Endothelial cell of umbilical vein (primary cell): ENCODE data around the gene RAB27B. TPM values are rescaled to one million over a fixed set of nuclear protein-coding genes. Genes with fewer than 3 reads are reported as not detected.

Source experiments
- BruUV-seq: library from RNA; stranded (reverse); fragments of 400-500 nt; replicated peaks from 2 replicates; lab custom pipeline; 2021; lab: Mats Ljungman, UMichigan
- CTCF ChIA-PET: fragments of 300-600, 350-600 bp; sonication (Branson Sonifier 250); formaldehyde crosslinking; loops from one replicate; lab custom pipeline; 2021; ENCODE audit warnings: antibody characterized with exemption, inconsistent platforms; lab: Charles Lee
- POLR2A ChIA-PET: fragments of 300-600, 350-600 bp; sonication (Branson Sonifier 250); formaldehyde crosslinking; loops from one replicate; lab custom pipeline; 2021; ENCODE audit warnings: antibody characterized with exemption, inconsistent platforms; lab: Charles Lee
- DNase-seq: peaks from one replicate; pipeline ENCODE4 v3.0.0-alpha.2; 2011; ENCODE audit warnings: low read depth, low spot score
- FAIRE-seq: peaks from 2 replicates; lab custom pipeline; 2011; peaks lifted over from hg19 to GRCh38; lab: Jason Lieb, UNC
- H2AFZ ChIP-seq: 2 replicates; pipeline ENCODE4 v1.6.0; 2012; ENCODE audit warnings: low read depth, low read length, control low read depth, inconsistent platforms
- H3K27ac ChIP-seq: 2 replicates; pipeline ENCODE4 v1.5.1; 2011; ENCODE audit warnings: low read depth, mild to moderate bottlenecking, control low read depth, low read length, moderate library complexity; ENCODE audit not compliant: insufficient read depth
- H3K27me3 ChIP-seq, 2 experiments: 2 replicates each; pipeline versions ENCODE4 v1.6.0 to v1.6.1; 2011; ENCODE audit warnings: low read length in 2 of 2, mixed read lengths in 1 of 2; ENCODE audit not compliant: control insufficient read depth in 2 of 2, insufficient read depth in 2 of 2
- H3K36me3 ChIP-seq, 2 experiments: 2 replicates in 1 of 2; 3 replicates in 1 of 2; pipeline ENCODE4 v1.5.1; 2011; ENCODE audit warnings: low read length in 2 of 2, mild to moderate bottlenecking in 1 of 2, moderate library complexity in 1 of 2; ENCODE audit not compliant: control insufficient read depth in 2 of 2, insufficient read depth in 2 of 2; ENCODE audit errors: extremely low read depth in 1 of 2
- H3K4me1 ChIP-seq: 3 replicates; pipeline ENCODE4 v1.5.1; 2011; ENCODE audit warnings: mild to moderate bottlenecking, low read length; ENCODE audit not compliant: control insufficient read depth, insufficient read depth; ENCODE audit errors: extremely low read depth
- H3K4me2 ChIP-seq: 2 replicates; pipeline ENCODE4 v1.6.1; 2011; ENCODE audit warnings: low read length, control low read depth, mixed read lengths; ENCODE audit not compliant: insufficient read depth
- H3K4me3 ChIP-seq, 3 experiments: fragments of 200-600 bp in 1 of 3; sonication (generic), shearing (Covaris generic) in 1 of 3; replicated peaks in 1 of 3; 2 replicates each; pipeline ENCODE4 v1.5.1; 2011 to 2016; ENCODE audit warnings: control low read depth in 3 of 3, low read length in 3 of 3, mild to moderate bottlenecking in 2 of 3, inconsistent platforms in 1 of 3, low read depth in 1 of 3, moderate library complexity in 1 of 3; ENCODE audit not compliant: insufficient read depth in 1 of 3
- H3K79me2 ChIP-seq: 2 replicates; pipeline ENCODE4 v1.6.0; 2012; ENCODE audit warnings: low read length, inconsistent platforms; ENCODE audit not compliant: control insufficient read depth, insufficient read depth
- H3K9ac ChIP-seq: replicated peaks from 2 replicates; pipeline ENCODE3; 2011; ENCODE audit warnings: low read length, control low read depth; ENCODE audit not compliant: insufficient read depth; ENCODE audit errors: extremely low read depth
- H3K9me1 ChIP-seq: replicated peaks from 3 replicates; pipeline ENCODE4 v1.6.0; 2011; ENCODE audit warnings: mild to moderate bottlenecking, low read length; ENCODE audit not compliant: control insufficient read depth, insufficient read depth; ENCODE audit errors: extremely low read depth
- H3K9me3 ChIP-seq: replicated peaks from 2 replicates; pipeline ENCODE4 v1.5.1; 2012; ENCODE audit warnings: low read length, inconsistent platforms; ENCODE audit not compliant: control insufficient read depth, insufficient read depth
- H4K20me1 ChIP-seq: replicated peaks from 2 replicates; pipeline ENCODE3; 2011; ENCODE audit warnings: mild to moderate bottlenecking, low read length; ENCODE audit not compliant: control insufficient read depth, insufficient read depth; ENCODE audit errors: extremely low read depth
- EZH2 ChIP-seq: IDR thresholded peaks from 2 replicates; pipeline ENCODE4 v1.6.1; 2012; ENCODE audit warnings: borderline replicate concordance, low read depth, mild to moderate bottlenecking, moderate library complexity, low read length, inconsistent platforms; ENCODE audit not compliant: severe bottlenecking
- GATA2 ChIP-seq: IDR thresholded peaks from 2 replicates; pipeline ENCODE4 v1.7.0; 2011; ENCODE audit warnings: low read depth, mild to moderate bottlenecking, moderate library complexity, mixed read lengths, low read length; ENCODE audit not compliant: insufficient read length, insufficient read depth
- POLR2A ChIP-seq: IDR thresholded peaks from 2 replicates; pipeline ENCODE4 v1.6.1; 2012; ENCODE audit warnings: low read depth, mild to moderate bottlenecking, control low read depth, low read length
- dilution Hi-C: fragments of 300-500 bp; cut with MboI; formaldehyde crosslinking; loops from one replicate; pipeline ENCODE4 v1.15.0; 2019; ENCODE audit warnings: low sequenced_read_pairs; ENCODE audit not compliant: extremely low pct_ligation_motif_present
- intact Hi-C: fragments of 100-400 bp; cut with micrococcal nuclease; formaldehyde crosslinking; loops from one replicate; pipeline ENCODE4 v1.10.0; 2022
- polyA plus RNA-seq, 4 experiments: library from polyadenylated mRNA; depleted of rRNA in 3 of 4; stranded (reverse) in 3 of 4; unstranded in 1 of 4; fragments of >200 nt; gene quantifications; 2 replicates each; pipeline versions ENCODE4 v1.2.1 to v1.2.3, GENCODE V29; 2011 to 2012; ENCODE audit warnings: missing spikeins in 1 of 4
- total RNA-seq: library from RNA; stranded (reverse); gene quantifications from 2 replicates; pipeline ENCODE4 v1.2.3, GENCODE V29; 2021
- TF ChIP-seq, protein P1 (sequence below), 2 donors: IDR thresholded peaks; 1 replicate in 1 of 2; 2 replicates in 1 of 2; pipeline ENCODE4 v1.5.1; 2011; ENCODE audit warnings: low read length in 2 of 2, mild to moderate bottlenecking in 2 of 2, moderate library complexity in 2 of 2, control low read depth in 1 of 2, inconsistent platforms in 1 of 2, low read depth in 1 of 2; ENCODE audit not compliant: insufficient read depth in 1 of 2; ENCODE audit errors: extremely low read depth in 1 of 2

RAB27B gene
- total and polyA plus RNA-seq, 2 donors (not counting 3 experiments of a cell fraction or from before 2014, with no cell fraction given) = not detected

GRCh38 chr18:54792079-54792478 lies 36.2 kb upstream of the RAB27B start:
- TF ChIP-seq GATA2 (no peak), POLR2A (no peak)
- TF ChIP-seq, protein P1, sequence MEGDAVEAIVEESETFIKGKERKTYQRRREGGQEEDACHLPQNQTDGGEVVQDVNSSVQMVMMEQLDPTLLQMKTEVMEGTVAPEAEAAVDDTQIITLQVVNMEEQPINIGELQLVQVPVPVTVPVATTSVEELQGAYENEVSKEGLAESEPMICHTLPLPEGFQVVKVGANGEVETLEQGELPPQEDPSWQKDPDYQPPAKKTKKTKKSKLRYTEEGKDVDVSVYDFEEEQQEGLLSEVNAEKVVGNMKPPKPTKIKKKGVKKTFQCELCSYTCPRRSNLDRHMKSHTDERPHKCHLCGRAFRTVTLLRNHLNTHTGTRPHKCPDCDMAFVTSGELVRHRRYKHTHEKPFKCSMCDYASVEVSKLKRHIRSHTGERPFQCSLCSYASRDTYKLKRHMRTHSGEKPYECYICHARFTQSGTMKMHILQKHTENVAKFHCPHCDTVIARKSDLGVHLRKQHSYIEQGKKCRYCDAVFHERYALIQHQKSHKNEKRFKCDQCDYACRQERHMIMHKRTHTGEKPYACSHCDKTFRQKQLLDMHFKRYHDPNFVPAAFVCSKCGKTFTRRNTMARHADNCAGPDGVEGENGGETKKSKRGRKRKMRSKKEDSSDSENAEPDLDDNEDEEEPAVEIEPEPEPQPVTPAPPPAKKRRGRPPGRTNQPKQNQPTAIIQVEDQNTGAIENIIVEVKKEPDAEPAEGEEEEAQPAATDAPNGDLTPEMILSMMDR (IDR thresholded peaks at IDR 0.05; ENCODE audit: extremely low read depth in 1 of 2, insufficient read depth in 1 of 2, low read depth in 1 of 2, low read length in 2 of 2) = no peak
- Histone ChIP-seq H4K20me1 (no peaks in the 10 kb centered on the region), H3K4me2 (no peak overlapping the region), H3K36me3 (no peaks in the 10 kb centered on the region), H3K79me2 (no peaks in the 10 kb centered on the region), H2AFZ (no peak overlapping the region), H3K9ac (no peak overlapping the region), H3K4me1 (no peaks in the 10 kb centered on the region), H3K27me3 (no peaks in the 10 kb centered on the region), H3K4me3 (no peak overlapping the region), H3K9me3 (no peaks in the 10 kb centered on the region), H3K9me1 (no peaks in the 10 kb centered on the region), H3K27ac (no peak overlapping the region)
- dilution Hi-C loops = no loop called here
- intact Hi-C loops = no loop called here
- DNase-seq (no peak), FAIRE-seq (no peak)
- ChIA-PET CTCF (interaction anchor here (0.8 to 1.2 kb wide), 2 partner anchors 18 to 42 kb away, joined by 3 read pairs; no protein-coding TSS in a partner anchor), POLR2A (no interaction called here)
- no TSS peak for BruUV-seq

DNA sequence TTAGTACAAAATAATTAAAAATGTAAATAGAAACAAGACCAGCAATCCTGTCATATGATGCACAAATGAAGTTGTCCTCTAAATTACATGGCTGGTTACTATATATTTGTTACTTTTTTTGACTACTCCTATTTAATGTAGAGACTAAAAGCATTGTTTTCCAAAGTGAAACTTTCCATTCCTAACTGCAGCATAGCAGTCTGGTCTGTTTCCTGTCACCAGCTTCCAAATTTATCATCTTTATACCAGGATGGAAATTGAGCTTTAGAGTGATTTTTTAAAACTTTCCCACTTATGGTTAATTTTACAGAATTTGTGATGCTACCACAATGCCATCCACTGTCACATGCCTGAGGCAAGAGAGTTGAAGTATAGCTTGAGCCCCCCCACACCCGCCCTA lies 33.5 kb upstream of the RAB27B start:
- no peaks in the 10 kb centered on the region for H3K79me2 ChIP-seq
- FAIRE-seq (no peak), DNase-seq (no peak)
- TF ChIP-seq EZH2 = no peak
- no peak overlapping the region for H3K4me3 ChIP-seq
- dilution Hi-C loops = no loop called here
- intact Hi-C loops = no loop called here
- H3K27me3 ChIP-seq = no peaks in the 10 kb centered on the region
- ChIA-PET POLR2A (no interaction called here), CTCF (interaction anchor here (0.9 to 1.2 kb wide), 2 partner anchors 19 to 129 kb away, joined by 3 to 4 read pairs; no protein-coding TSS in a partner anchor)
- H3K9me3 ChIP-seq = no peaks in the 10 kb centered on the region
- H4K20me1 ChIP-seq = no peaks in the 10 kb centered on the region
- no peak overlapping the region for H3K9ac ChIP-seq
- H3K9me1 ChIP-seq = no peaks in the 10 kb centered on the region
- no peak overlapping the region for H2AFZ ChIP-seq
- BruUV-seq = no TSS peak
- no peak overlapping the region for H3K27ac ChIP-seq
- H3K36me3 ChIP-seq = no peaks in the 10 kb centered on the region
- no peaks in the 10 kb centered on the region for H3K4me1 ChIP-seq
- H3K4me2 ChIP-seq = no peak overlapping the region
